K562 (cell line): ENCODE results near the gene SERPINE2.
"Not testable (repeated sequence)": the region's sequence is repeated elsewhere in the genome, so short reads cannot be mapped to it uniquely, and the experiment has no call there.

Experiments
- BCLAF1 ChIP-seq, 2 experiments: fragments of 450-650 bp in 1 of 2; IDR thresholded peaks; 2 replicates each; pipeline ENCODE4 v1.6.1; 2011 to 2017; ENCODE audit warnings: low read depth in 2 of 2, antibody characterized with exemption in 1 of 2, borderline replicate concordance in 1 of 2, low read length in 1 of 2, mild to moderate bottlenecking in 1 of 2, mixed read lengths in 1 of 2; ENCODE audit not compliant: control insufficient read depth in 1 of 2
- CTCF ChIP-seq, 3 experiments: IDR thresholded peaks in 2 of 3; conservative IDR thresholded peaks in 1 of 3; 2 replicates each; pipeline ENCODE4 v1.5.1; 2011 to 2012; ENCODE audit warnings: low read length in 3 of 3, mild to moderate bottlenecking in 3 of 3, control low read depth in 2 of 3, improper control_type of control experiment in 1 of 3, inconsistent platforms in 1 of 3, low read depth in 1 of 3, mixed read lengths in 1 of 3, moderate library complexity in 1 of 3; ENCODE audit not compliant: insufficient read depth in 2 of 3
- MXI1 ChIP-seq: IDR thresholded peaks from 2 replicates; pipeline ENCODE4 v1.6.1; 2011; ENCODE audit warnings: low read depth, mild to moderate bottlenecking, improper control_type of control experiment, low read length
- SRF ChIP-seq, 2 experiments: fragments of 250-450, 450-650 bp in 1 of 2; sonication (Bioruptor Pico) in 1 of 2; sonication (generic) in 1 of 2; formaldehyde crosslinking; IDR thresholded peaks; 2 replicates each; pipeline versions ENCODE4 v1.5.0 to v1.5.1; 2020 to 2022; ENCODE audit warnings: mild to moderate bottlenecking in 1 of 2, missing genetic modification reagents in 1 of 2
- TRIM25 ChIP-seq: fragments of 450-650 bp; IDR thresholded peaks from 2 replicates; pipeline ENCODE4 v1.7.0; 2016; ENCODE audit warnings: borderline replicate concordance

- not testable (repeated sequence) for TF ChIP-seq TRIM25; MXI1; BCLAF1 (IDR thresholded peaks at IDR 0.05; ENCODE audit: borderline replicate concordance in 1 of 2, control insufficient read depth in 1 of 2, low read depth in 2 of 2, low read length in 1 of 2); CTCF (IDR thresholded peaks at IDR 0.05 in 2 of 3, conservative IDR thresholded peaks at IDR 0.05 in 1 of 3; ENCODE audit: insufficient read depth in 2 of 3, low read depth in 1 of 3, low read length in 3 of 3); SRF (CRISPR knock-in tag; IDR thresholded peaks at IDR 0.05)
Observed at GRCh38 chr2:223939438-223939837, 99.6 kb downstream of the SERPINE2 start.
